ENCODE data around the gene RNASE1.
"Not testable (repeated sequence)": the region's sequence is repeated elsewhere in the genome, so short reads cannot be mapped to it uniquely, and the experiment has no call there.

RNASE1 gene

DNA sequence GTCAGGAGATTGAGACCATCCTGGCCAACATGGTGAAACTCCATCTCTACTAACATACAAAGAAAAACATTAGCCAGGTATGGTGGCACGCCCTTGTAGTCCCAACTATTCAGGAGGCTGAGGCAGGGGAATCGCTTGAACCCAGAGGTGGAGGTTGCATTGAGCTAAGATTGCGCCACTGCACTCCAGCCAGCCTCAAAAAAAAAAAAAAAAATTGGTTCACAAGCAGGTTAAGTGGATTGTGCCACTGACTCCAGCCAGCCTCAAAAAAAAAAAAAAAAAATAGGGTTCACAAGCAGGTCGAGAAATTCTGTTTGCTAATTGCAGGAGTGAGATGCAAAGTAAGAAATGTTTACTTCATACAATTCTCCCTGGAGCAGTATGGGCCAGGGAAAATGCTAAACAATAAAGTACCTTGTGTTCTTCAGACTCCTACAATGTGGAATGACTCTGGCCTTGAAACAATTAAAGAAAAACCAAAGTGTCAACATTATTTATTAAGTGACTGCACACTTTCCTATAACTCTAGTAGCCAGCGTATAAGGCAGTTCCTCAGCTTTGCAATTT, 28.3 kb downstream of the RNASE1 start:
- no peak for DNase-seq (ENCODE audit: extremely low read depth in 1 of 2, low read depth in 1 of 2)

DNA sequence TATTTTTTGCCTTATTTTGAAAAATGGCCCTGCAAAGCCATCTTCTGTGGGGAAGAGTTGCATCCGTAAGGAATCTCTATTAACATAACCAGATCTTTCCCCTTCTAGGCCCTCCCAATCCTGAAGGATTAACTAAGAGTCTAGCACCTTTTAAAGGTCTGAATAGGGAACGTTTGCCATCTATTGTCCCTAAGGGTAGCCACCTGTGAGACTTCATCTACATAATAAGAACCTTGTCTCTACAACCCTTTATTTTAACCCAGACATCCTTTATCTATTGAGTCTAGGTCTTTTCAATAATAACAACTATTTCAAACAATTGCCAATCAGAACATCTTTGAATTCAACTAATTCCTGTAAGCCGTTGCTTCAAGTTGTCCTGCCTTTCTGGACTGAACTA, 30.0 kb downstream of the RNASE1 start:
- DNase-seq (ENCODE audit: extremely low read depth in 1 of 2, low read depth in 1 of 2), result no peak

DNA sequence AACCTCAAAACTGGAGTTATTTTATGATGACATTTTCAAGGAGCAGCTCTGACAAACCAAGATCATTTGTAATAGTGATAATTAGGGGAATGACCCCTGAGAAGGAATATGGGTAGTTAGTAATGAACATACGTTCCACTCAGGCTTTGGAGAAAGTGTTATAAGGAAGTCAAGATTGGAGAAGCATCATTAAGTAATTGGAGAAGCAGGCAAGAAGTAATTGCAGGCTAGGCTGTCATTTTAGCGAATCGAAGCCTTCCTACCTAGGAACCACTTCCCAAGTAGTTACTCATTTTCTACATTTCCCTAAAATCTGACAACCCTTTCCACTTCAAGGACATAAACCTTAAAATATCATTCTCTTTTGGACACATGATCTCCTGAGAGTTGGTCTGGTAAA, 33.2 kb downstream of the RNASE1 start:
- no peak for DNase-seq (ENCODE audit: extremely low read depth in 1 of 2, low read depth in 1 of 2)

DNA sequence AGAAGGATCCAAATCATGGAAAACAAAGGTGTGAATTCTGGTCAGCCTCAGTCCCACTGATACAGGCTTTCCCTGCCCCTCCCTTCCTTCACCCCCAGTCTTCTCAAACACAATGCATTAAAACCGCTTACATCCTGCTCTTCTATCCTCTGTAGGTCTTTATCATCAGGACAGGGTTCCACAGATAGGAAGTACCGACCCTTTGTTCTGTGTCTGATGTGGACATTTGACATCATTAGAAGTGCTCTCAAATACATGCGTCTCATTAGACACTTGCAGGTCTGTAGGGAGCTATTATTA, 34.1 kb downstream of the RNASE1 start:
- DNase-seq (ENCODE audit: extremely low read depth in 1 of 2, low read depth in 1 of 2), result no peak

DNA sequence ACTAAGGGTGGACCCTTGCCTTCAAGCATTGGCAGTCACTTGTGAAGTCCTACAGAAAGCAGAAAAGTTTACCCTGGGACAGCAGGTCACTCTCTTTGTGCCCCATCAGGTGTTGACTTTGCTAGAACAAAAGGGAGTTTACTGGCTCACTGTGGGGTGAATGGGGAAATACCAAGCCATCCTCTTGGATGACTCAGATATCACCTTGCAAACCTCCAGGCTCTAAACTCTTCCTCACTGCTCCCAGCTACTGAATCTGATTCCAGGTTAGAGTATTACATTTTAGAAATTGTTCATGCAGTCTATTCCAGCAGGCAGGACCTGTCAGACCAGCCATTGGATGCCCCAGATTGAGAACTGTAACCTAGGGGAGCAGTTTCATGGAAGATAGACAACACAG, 41.7 kb downstream of the RNASE1 start:
- no peak for DNase-seq (ENCODE audit: extremely low read depth in 1 of 2, low read depth in 1 of 2)

DNA sequence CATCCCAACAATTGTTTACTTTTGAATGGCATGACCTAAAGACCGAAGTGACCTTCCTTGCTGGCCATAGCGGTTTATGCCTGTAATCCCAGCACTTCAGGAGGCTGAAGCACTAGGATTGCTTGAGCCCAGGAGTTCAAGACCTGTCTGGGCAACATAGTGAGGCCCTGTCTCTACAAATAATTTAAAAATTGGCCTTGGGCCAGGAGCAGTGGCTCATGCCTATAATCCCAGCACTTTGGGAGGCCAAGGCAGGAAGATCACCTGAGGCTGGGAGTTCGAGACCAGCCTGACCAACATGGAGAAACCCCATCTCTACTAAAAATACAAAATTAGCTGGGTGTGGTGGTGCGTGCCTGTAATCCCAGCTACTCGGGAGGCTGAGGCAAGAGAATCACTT, 43.2 kb downstream of the RNASE1 start:
- DNase-seq (ENCODE audit: extremely low read depth in 1 of 2, low read depth in 1 of 2), result not testable (repeated sequence)

DNA sequence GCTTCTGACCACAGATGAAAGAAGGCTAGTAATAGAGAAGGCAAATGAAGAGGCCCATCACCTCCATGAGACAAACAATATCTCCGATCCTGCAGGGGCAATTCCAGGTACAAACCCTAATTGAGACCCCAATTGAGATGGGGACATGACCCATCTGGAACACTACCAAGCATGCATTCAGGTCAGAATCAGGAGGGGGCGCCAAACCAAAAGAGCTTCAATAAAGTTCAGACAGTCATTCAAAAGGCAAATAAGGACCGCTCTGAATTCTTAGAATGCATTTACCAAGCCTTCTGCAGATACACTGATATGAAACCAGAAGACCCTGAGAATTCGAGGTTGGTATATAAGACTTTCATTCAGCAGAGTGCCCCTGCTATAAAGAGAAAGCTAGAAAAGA, 44.7 kb downstream of the RNASE1 start:
- no peak for DNase-seq (ENCODE audit: extremely low read depth in 1 of 2, low read depth in 1 of 2)

DNA sequence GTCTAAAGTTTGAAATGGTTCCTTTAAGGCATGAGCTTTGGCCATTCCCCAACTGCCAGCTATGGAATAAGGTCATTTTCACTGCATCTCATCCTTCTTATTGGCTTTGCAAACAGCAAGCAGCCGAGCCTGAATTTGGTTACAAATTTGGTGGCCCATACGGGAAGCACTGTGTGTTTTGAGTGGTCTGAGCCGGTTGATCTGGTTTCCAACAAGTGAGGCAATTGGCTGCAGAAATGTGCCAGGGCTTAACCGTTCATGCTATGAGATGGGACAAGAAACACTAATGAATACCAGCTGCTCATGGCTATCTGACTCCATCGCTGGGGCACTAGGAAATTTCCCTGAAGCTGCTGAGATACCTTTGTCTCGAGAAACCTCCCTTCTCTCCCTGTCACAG, 47.6 kb downstream of the RNASE1 start:
- no peak for DNase-seq (ENCODE audit: extremely low read depth in 1 of 2, low read depth in 1 of 2)

DNA sequence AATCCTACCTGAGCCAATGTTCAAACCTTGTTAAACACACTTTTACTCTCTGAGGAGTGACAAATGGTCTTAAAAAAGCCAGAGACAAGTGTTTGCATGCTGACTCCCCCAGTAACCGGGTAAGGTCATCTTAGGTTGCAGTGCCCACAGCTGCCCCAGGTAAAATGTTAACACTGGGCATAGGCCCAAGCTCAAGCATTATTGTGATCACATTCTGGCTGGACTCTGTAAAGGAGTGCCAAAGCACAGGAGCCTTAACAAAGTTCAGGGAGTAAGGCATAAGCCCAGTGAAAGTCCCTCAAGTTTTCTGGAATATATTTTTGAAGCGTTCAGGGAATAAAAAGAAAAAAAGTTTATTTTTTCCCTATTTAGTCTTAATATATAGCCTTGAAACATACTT, 48.3 kb downstream of the RNASE1 start:
- no peak for DNase-seq (ENCODE audit: extremely low read depth in 1 of 2, low read depth in 1 of 2)

DNA sequence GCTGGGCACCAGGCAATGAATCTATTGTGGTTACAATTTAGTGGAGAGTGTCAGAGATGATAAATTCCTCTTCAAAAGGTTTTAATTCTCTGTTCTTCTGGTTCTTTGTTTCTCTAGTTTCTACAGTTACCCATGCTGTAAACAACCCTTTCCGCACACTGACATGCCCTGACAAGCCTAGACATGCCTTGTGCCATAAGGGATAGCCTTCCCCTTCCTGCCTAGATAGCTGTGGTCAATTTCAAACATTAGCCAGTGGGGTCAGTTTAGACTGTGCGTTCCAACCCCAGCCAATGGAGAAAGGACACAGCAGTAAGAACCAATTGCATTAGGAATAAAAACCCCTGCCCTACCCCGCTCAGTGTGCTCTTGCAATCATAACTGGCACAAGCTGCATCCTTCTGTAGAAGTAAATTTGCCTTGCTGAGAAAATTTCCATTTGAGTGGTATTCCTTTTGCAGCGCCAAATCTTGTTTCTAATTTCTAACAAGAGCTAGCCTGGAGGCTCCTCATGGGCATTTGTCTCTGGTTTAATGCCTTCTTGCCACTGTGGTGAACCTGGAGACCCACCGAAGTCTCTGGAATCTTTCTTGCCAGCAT, 50.6 kb downstream of the RNASE1 start:
- no peak for DNase-seq (ENCODE audit: extremely low read depth in 1 of 2, low read depth in 1 of 2)
